Upper lobe of left lung (tissue), 4 donors: Measurements from ENCODE around the gene VMP1.

Experiments
- CTCF ChIP-seq, 6 experiments: fragments of 450-650 bp in 4 of 6; fragments of 200-600 bp in 2 of 6; sonication (generic) in 2 of 6; IDR thresholded peaks; one replicate each; pipeline ENCODE4 v1.5.1; 2016 to 2019; ENCODE audit warnings: antibody characterized with exemption in 6 of 6
- EP300 ChIP-seq, 4 donors: sonication (generic); formaldehyde crosslinking; IDR thresholded peaks; one replicate each; pipeline ENCODE4 v1.5.1; 2017; ENCODE audit warnings: antibody characterized with exemption in 4 of 4, control low read depth in 2 of 4
- POLR2A ChIP-seq, 4 donors: fragments of 450-650 bp; IDR thresholded peaks; one replicate each; pipeline ENCODE4 v1.5.1; 2016 to 2017; ENCODE audit warnings: antibody characterized with exemption in 4 of 4, mild to moderate bottlenecking in 2 of 4
- POLR2AphosphoS5 ChIP-seq, 2 donors: sonication (generic); formaldehyde crosslinking; IDR thresholded peaks; one replicate each; pipeline ENCODE4 v1.5.1; 2017; ENCODE audit warnings: antibody characterized with exemption in 2 of 2

GRCh38 chr17:59785091-59785799 lies 77.8 kb downstream of the VMP1 start:
- TF ChIP-seq CTCF (IDR thresholded peaks at IDR 0.05), result no peak
- TF ChIP-seq POLR2A (IDR thresholded peaks at IDR 0.05), result no peak
- no peak for TF ChIP-seq POLR2AphosphoS5 (IDR thresholded peaks at IDR 0.05)
- TF ChIP-seq EP300 (IDR thresholded peaks at IDR 0.05), result no peak
